ENCODE data around the gene IL4I1.

IL4I1 gene

DNA sequence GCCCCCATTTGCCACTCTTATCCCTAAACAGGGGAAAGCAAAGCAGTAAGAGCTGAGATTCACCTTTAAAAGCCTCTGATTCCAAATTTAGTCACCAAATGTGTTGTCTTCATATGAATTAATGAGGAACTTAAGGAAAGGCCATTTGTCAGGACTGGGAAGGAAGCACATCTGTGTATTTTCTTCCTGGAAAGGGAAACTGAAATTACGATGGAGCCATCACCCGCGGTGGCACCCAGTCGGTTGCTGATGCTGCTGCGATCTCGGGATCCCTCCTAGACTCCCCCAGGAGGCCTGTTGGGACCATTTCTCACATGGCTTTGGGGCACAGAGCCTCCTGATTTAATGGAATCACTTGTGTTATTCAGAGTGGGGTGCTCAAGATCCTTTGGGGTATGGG lies 7.4 kb upstream of the IL4I1 start:
- Histone ChIP-seq H3K4me1 (ENCODE audit: insufficient read depth, low read length) (no peaks in the 10 kb centered on the region), H3K4me3 (ENCODE audit: low read length) (no peak overlapping the region), H3K27me3 (ENCODE audit: insufficient read depth, low read length) (no peaks in the 10 kb centered on the region), H3K9me3 (ENCODE audit: low read length) (no peaks in the 10 kb centered on the region), H3K36me3 (ENCODE audit: insufficient read depth, low read length) (peaks cover 24% of the 10 kb centered on the region), H2AFZ (ENCODE audit: low read depth, low read length) (no peak overlapping the region)

DNA sequence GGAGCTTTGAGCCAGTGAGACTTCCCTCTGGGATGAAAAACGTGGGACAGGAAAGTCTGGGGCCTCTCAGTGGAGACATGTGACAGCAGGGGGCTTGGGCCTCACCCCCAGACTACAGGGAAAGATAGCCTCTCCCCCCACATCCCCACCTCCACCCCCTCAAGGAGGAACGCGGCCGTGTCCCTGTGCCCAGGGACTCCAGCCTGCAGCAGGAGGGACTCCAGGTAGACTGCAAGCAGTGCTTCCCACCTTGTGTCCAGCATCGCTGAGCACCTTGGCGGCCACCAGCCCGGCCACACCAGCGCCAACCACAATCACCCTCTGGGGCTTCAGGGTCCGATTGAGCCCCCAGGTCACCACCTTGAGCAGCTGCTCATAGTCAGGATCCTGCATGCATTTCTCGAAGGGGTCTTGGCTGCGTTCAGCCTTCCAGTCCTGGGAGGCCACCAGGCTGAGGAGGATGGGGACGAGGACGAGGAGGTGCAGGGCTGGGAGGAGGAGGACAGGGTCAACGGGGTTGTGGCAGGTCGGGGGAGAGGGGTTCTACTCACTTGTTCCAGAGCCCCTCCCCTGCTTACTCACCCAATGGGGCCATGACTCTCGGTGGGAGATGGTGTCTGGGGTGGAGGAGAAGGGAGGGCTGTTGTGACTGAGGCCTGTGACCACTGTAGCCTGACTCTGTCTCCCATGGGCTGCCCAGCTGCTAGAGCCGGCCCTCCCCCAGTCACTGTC lies 955 bp downstream of the IL4I1 start:
- Histone ChIP-seq H3K4me1 (ENCODE audit: insufficient read depth, low read length) (peaks cover 6% of the 10 kb centered on the region), H3K9me3 (ENCODE audit: low read length) (no peaks in the 10 kb centered on the region), H3K4me3 (ENCODE audit: low read length) (no peak overlapping the region), H2AFZ (ENCODE audit: low read depth, low read length) (no peak overlapping the region), H3K27me3 (ENCODE audit: insufficient read depth, low read length) (peaks cover 5% of the 10 kb centered on the region), H3K36me3 (ENCODE audit: insufficient read depth, low read length) (no peaks in the 10 kb centered on the region)

DNA sequence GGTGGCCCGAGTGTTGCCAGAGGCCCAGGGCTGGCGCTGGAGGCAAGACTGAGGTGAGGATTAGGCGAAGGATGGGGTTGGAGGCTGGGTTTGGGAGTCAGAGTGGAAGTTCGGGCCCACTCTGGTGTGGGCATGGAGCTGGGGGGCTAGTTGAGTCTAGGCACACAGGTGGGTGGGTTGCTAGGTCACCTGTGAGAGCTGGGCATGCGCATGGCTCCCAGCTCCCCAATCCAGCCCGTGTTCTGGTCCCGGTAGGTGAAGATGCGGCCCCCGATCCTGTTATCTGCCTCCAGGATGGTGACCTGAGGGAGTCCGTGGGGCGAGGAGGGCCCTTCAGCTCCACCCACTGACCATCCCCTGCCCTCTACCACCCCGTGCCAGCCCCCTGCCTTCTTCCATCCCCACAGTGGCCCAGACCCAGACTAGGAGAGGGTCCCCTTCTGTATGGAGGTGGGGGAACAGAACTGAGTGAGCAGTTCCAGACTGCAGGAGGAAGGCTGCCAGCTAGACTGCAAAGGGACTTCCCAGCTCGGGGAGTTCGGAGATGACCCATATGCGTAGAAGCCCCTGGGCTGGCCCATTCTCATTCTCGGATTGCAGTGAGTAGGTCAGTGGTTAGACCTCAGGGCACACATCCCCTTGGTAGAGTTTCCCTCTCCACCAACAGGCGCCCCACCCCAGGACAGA lies 1.7 kb downstream of the IL4I1 start:
- H3K36me3 ChIP-seq (ENCODE audit: insufficient read depth, low read length), result no peaks in the 10 kb centered on the region

DNA sequence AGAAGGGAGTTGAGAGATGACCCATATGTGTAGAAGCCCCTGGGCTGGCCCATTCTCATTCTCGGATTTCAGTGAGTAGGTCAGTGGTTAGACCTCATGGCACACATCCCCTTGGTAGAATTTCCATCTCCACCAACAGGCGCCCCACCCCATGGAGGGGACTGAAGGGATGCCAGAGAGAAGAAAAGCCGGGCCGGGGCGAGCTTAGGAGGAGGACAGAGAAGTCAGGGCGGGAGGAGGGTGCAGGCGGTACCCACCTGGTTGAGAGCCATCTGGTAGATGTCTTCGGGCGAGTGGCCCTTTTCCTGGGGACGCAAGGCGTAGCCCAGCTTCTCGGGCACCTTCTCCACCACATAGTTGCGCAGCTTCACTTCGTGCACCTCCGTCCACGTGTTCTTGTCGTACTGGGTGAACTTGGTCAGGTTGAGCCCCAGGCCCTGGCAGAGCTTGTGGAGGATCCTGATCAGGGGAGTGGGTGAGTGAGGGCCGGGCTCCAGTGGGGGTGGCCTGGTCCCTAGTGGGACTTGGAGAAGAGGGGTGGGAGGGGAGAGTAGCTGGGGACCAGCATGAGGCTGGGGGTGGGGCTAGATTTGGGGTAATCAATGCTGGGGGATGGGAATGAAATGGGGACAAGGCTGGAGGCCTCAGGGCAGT lies 2.5 kb downstream of the IL4I1 start:
- H2AFZ ChIP-seq (ENCODE audit: low read depth, low read length), result no peak overlapping the region
- H3K27me3 ChIP-seq (ENCODE audit: insufficient read depth, low read length), result peaks cover 5% of the 10 kb centered on the region
- H3K4me3 ChIP-seq (ENCODE audit: low read length), result no peak overlapping the region
- H3K4me1 ChIP-seq (ENCODE audit: insufficient read depth, low read length), result peaks cover 6% of the 10 kb centered on the region
- peaks cover 3% of the 10 kb centered on the region for H3K9me3 ChIP-seq (ENCODE audit: low read length)
- no peaks in the 10 kb centered on the region for H3K36me3 ChIP-seq (ENCODE audit: insufficient read depth, low read length)

More for the DNA sequence above, 1.7 kb downstream of the IL4I1 start:
- peaks cover 5% of the 10 kb centered on the region for H3K27me3 ChIP-seq (ENCODE audit: insufficient read depth, low read length)
- H3K4me3 ChIP-seq (ENCODE audit: low read length), result no peak overlapping the region
- peaks cover 6% of the 10 kb centered on the region for H3K4me1 ChIP-seq (ENCODE audit: insufficient read depth, low read length)
- H2AFZ ChIP-seq (ENCODE audit: low read depth, low read length), result no peak overlapping the region
- peaks cover 2% of the 10 kb centered on the region for H3K9me3 ChIP-seq (ENCODE audit: low read length)

DNA sequence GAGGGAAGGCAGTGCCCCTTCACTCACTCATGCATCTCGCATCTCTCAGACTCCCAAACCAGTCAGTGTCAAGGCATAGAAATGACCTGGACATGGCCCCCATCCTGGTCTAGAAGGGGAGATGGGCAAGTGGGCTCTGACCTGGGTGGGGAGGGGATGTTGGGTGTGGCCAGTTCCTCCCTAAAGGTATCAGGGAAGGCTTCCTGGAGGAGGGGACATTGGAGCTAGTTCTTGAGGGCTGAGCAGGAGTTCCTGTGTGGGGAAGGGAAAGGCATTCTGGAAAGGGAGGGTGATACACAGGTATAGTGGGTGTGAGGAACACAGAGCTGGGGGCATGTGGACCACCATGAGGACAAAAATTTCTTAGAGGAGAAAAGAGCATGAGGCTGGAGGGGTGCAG lies 4.0 kb downstream of the IL4I1 start:
- H3K4me3 ChIP-seq (ENCODE audit: low read length), result no peak overlapping the region
- peaks cover 5% of the 10 kb centered on the region for H3K27me3 ChIP-seq (ENCODE audit: insufficient read depth, low read length)
- peaks cover 4% of the 10 kb centered on the region for H3K4me1 ChIP-seq (ENCODE audit: insufficient read depth, low read length)
- H3K9me3 ChIP-seq (ENCODE audit: low read length), result peaks cover 3% of the 10 kb centered on the region
- H2AFZ ChIP-seq (ENCODE audit: low read depth, low read length), result no peak overlapping the region
- peaks cover 2% of the 10 kb centered on the region for H3K36me3 ChIP-seq (ENCODE audit: insufficient read depth, low read length)

DNA sequence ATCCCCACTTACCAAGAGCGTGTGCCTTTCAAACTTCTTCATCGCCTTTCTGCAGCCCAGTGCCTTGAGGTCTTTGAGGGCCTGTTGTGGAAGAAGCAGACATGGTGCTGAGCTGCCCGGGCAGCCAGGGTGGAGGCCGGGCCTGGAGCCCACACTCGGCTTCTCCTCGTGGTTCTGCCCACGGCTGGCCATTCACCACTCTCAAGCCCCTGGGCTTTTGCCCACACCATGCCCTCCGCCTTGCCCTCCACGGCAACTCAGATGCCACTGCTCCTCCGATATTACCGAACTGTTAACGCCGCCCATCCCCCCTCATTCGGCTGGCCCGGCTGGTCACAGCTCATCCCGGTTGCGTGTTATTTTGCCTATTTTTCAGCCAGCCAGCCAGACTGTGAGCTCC lies 5.3 kb downstream of the IL4I1 start:
- Histone ChIP-seq H2AFZ (ENCODE audit: low read depth, low read length) (no peak overlapping the region), H3K27me3 (ENCODE audit: insufficient read depth, low read length) (no peaks in the 10 kb centered on the region), H3K9me3 (ENCODE audit: low read length) (peaks cover 3% of the 10 kb centered on the region)

DNA sequence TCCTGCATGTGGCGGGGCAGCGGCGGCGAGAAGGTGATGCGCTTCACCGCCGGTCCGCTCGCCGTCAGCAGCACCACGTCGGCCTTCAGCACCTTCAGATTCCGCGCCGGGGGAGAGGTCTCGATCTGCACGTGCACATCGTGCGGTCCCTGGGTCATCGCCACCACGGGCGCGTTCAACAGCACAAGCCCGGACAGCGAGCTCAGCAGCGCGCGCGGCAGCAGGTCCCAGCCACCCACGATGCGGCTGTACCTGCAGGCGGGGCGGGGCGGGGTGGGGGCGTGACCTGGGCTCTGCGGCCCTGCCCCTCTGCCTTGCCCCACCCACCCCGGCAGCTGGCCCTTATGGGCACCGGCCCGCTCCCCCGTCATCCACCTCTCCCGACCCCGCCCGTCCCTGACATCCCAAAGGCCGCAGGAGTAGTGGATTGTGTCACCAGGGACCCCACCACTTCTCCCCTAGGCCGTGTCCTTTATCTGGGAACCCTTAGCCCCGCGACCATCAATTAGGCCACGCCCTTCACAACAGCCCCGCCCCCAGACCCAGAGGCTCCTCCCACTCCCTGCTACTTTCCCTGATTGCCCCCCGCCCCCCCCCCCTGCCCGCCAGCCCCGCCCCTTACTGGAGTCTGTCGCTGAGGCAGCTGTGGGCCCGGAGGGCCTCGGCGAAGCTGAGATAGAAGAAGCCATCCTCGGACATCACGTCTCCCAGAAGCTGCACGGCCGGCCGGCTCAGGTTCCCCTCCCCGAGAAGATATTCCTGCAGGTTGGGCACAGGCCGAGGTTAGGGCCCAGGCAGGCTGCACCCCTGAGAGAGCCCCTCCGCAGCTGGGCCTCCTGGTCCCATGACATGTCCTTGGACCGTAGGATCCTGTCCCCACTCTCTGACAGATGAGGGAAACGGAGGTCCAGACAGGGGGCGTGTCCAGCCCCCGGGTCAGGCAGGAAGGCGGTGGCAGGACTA lies 6.1 kb downstream of the IL4I1 start:
- H3K4me3 ChIP-seq (ENCODE audit: low read length), result no peak overlapping the region

More for the DNA sequence above, 5.3 kb downstream of the IL4I1 start:
- Histone ChIP-seq H3K4me3 (ENCODE audit: low read length) (no peak overlapping the region), H3K36me3 (ENCODE audit: insufficient read depth, low read length) (peaks cover 2% of the 10 kb centered on the region), H3K4me1 (ENCODE audit: insufficient read depth, low read length) (no peaks in the 10 kb centered on the region)

DNA sequence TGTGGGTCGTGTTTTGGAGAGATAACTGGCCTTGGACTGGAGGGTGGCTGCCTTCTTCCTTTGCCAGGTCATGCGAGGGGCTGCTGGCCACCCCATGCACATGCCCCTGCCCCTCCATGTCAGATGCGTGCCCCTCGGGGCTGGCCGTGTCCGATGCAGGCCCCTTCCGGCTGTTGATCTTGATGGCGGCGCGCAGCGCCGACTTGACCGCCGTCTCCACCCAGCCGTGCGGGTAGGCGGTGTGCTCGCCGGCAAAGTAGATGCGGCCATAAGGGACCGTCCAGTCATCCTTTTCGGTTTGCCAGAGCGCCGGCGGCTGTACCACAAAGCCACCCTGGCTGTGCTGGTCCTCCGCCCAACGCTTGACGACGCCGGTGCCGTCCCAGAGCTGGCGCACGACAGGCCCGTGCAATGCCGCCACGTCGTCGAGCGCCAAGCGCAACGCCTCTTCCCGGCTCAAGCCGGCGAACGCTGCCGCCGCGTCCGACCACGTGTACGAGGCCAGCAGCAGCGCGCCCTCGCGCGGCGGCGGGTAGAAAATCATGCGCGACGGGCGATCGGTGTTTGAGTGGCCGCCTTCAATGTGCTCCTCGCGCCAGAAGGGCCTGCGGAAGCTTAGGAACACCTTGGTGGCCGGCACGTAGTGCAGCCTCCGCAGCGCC lies 6.9 kb downstream of the IL4I1 start:
- no peak overlapping the region for H3K4me3 ChIP-seq (ENCODE audit: low read length)
- no peaks in the 10 kb centered on the region for H3K4me1 ChIP-seq (ENCODE audit: insufficient read depth, low read length)

More for the DNA sequence above, 6.1 kb downstream of the IL4I1 start:
- peaks cover 2% of the 10 kb centered on the region for H3K36me3 ChIP-seq (ENCODE audit: insufficient read depth, low read length)
- no peak overlapping the region for H2AFZ ChIP-seq (ENCODE audit: low read depth, low read length)
- H3K4me1 ChIP-seq (ENCODE audit: insufficient read depth, low read length), result no peaks in the 10 kb centered on the region
- H3K27me3 ChIP-seq (ENCODE audit: insufficient read depth, low read length), result no peaks in the 10 kb centered on the region
- H3K9me3 ChIP-seq (ENCODE audit: low read length), result peaks cover 3% of the 10 kb centered on the region

DNA sequence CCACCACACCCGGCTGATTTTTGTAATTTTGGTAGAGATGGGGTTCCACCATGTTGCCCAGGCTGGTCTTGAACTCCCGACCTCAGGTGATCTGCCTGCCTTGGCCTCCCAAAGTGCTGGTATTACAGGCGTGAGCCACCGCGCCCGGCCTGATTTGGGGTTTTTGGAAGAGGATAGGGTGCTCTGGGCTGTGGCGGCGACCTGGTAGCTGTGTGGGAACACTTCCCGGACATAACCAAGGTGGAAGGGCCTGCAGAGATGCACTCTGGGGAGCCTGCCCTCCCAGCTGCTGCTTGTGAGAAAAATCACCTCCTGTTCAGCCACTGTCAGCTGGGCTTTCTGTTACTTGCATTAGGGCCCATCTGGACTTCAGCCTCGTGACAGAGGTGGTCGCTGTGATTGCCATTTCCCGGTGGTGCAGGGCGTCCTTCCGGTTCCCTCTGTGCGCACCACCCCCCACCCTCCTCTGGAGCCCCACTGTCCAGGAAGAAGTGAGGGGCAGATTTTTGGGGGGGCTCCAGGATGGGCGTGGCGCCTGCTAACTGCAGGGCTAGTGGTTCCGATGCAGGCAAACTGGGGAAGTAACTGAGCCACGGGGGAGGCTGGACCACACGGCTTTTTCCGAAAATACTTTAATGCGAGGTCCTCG lies 7.5 kb downstream of the IL4I1 start:
- Histone ChIP-seq H3K9me3 (ENCODE audit: low read length) (peaks cover 3% of the 10 kb centered on the region), H3K4me3 (ENCODE audit: low read length) (no peak overlapping the region), H3K4me1 (ENCODE audit: insufficient read depth, low read length) (no peaks in the 10 kb centered on the region), H2AFZ (ENCODE audit: low read depth, low read length) (no peak overlapping the region), H3K27me3 (ENCODE audit: insufficient read depth, low read length) (no peaks in the 10 kb centered on the region), H3K36me3 (ENCODE audit: insufficient read depth, low read length) (peaks cover 12% of the 10 kb centered on the region)

More for the DNA sequence above, 6.9 kb downstream of the IL4I1 start:
- Histone ChIP-seq H3K36me3 (ENCODE audit: insufficient read depth, low read length) (peaks cover 6% of the 10 kb centered on the region), H3K9me3 (ENCODE audit: low read length) (peaks cover 3% of the 10 kb centered on the region), H3K27me3 (ENCODE audit: insufficient read depth, low read length) (no peaks in the 10 kb centered on the region), H2AFZ (ENCODE audit: low read depth, low read length) (no peak overlapping the region)

DNA sequence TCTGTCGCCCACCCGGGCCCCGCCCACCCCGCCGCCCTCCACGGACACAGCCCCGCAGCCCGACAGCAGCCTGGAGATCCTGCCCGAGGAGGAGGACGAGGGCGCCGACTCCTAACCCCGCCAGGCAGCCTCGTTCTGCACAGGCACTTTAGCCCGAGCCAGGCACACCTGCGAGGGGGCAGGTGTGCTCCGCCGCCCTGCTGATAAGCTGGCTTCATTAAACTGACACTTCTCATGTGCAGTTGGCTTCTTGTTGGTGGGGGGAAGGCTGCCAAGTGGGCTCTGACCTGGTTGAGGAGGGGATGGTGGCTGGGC lies 8.2 kb downstream of the IL4I1 start:
- peaks cover 3% of the 10 kb centered on the region for H3K9me3 ChIP-seq (ENCODE audit: low read length)
- H3K4me3 ChIP-seq (ENCODE audit: low read length), result no peak overlapping the region
- no peaks in the 10 kb centered on the region for H3K27me3 ChIP-seq (ENCODE audit: insufficient read depth, low read length)
- peaks cover 19% of the 10 kb centered on the region for H3K36me3 ChIP-seq (ENCODE audit: insufficient read depth, low read length)
- H2AFZ ChIP-seq (ENCODE audit: low read depth, low read length), result no peak overlapping the region
- H3K4me1 ChIP-seq (ENCODE audit: insufficient read depth, low read length), result no peaks in the 10 kb centered on the region

DNA sequence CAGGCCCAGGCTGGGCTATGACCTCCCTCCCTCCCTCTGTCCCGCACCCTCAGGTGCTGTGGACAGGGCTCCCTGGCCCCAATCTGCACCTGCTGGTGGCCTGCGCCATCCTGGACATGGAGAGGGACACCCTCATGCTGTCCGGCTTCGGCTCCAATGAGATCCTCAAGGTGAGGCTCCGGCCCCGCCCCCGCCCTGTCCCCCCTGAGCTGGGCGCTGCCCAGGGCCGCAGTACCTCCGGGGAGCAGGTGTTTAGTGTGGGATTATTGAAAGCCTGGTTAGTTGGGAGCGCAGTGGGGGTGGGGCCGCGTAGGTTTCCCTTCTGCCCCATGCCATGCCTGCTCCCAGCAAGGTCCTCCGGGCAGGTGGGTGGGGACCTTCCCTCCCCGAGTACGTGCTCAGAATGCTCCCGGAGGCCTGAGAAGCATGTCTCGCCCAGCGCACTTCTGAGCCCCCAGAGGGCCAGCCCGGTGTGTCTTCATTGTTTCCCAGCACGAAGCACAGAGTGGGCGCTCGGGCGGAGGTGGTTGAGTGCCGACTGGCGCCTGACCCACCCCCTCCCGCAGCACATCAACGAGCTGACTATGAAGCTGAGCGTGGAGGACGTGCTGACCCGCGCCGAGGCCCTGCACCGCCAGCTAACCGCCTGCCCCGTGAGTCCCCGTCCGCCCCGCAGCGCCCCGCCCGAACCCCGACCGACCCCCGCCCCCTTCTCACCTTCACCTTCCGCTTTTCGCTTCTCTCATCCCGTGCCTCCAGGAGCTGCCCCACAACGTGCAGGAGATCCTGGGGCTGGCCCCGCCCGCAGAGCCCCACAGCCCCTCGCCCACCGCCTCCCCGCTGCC lies 8.8 kb downstream of the IL4I1 start:
- H3K4me1 ChIP-seq (ENCODE audit: insufficient read depth, low read length), result no peaks in the 10 kb centered on the region
- no peak overlapping the region for H2AFZ ChIP-seq (ENCODE audit: low read depth, low read length)
- H3K9me3 ChIP-seq (ENCODE audit: low read length), result peaks cover 5% of the 10 kb centered on the region
- H3K4me3 ChIP-seq (ENCODE audit: low read length), result no peak overlapping the region
- no peaks in the 10 kb centered on the region for H3K27me3 ChIP-seq (ENCODE audit: insufficient read depth, low read length)
- H3K36me3 ChIP-seq (ENCODE audit: insufficient read depth, low read length), result peaks cover 24% of the 10 kb centered on the region

All from neuron (in vitro differentiated cells).